Measurements from ENCODE around the gene ABI1. TPM values are rescaled to one million over a fixed set of nuclear protein-coding genes. Genes with fewer than 3 reads are reported as not detected.

Gene ABI1
- total and polyA plus RNA-seq, 2 of the 13 experiments (the other 11 are each of a cell fraction or from before 2014, with no cell fraction given) = 20.9 to 22.9 TPM

GRCh38 chr10:26779176-26779860 lies 81.4 kb downstream of the ABI1 start (continued):
- TF ChIP-seq ZNF33A (CRISPR knock-in tag; IDR thresholded peaks at IDR 0.05; ENCODE audit: borderline replicate concordance) (no peak), TAF15 (IDR thresholded peaks at IDR 0.05; ENCODE audit: low read depth, low read length, poor library complexity, severe bottlenecking) (no peak), MNT (IDR thresholded peaks at IDR 0.05) (no peak), GRHL1 (CRISPR knock-in tag; conservative IDR thresholded peaks at IDR 0.05) (no peak), ZNF225 (CRISPR knock-in tag; IDR thresholded peaks at IDR 0.05) (no peak), RBFOX2 (IDR thresholded peaks at IDR 0.05; ENCODE audit: low read depth, low read length) (no peak), CBX2 (IDR thresholded peaks at IDR 0.05; ENCODE audit: low read depth, low read length) (no peak), CBX2 (CRISPR knock-in tag; IDR thresholded peaks at IDR 0.05; ENCODE audit: low read depth) (no peak)

- Histone ChIP-seq H3K4me1 (ENCODE audit: insufficient read depth, low read length) (peaks cover 28% of the 10 kb centered on the region), H4K20me1 (ENCODE audit: insufficient read depth, low read length) (no peaks in the 10 kb centered on the region), H3K4me2 (ENCODE audit: low read depth, low read length) (no peak overlapping the region), H3K27me3 (ENCODE audit: control insufficient read depth in 1 of 2, insufficient read depth in 2 of 2, low read length in 2 of 2) (no peaks in the 10 kb centered on the region), H3K9ac (ENCODE audit: insufficient read depth, low read depth, low read length) (no peak overlapping the region), H3K27ac (ENCODE audit: extremely low read length, insufficient read depth, low read length) (no peak overlapping the region), H3K9me3 (ENCODE audit: low read length) (no peaks in the 10 kb centered on the region), H3K4me3 (replicated peaks in 1 of 3; ENCODE audit: insufficient read depth in 1 of 3, low read depth in 2 of 3, low read length in 3 of 3) (no peak overlapping the region), H3K79me2 (ENCODE audit: insufficient read depth, low read length) (peaks cover 11% of the 10 kb centered on the region), H3K36me3 (replicated peaks in 1 of 2; ENCODE audit: control insufficient read depth in 1 of 2, insufficient read depth in 2 of 2, low read length in 2 of 2) (no peaks in the 10 kb centered on the region), H2AFZ (ENCODE audit: low read length) (no peak overlapping the region)
- WGBS (ENCODE audit: low lambda C conversion rate) = 100% methylated on average over 2 of the region's 2 CpGs
- DNase-seq (ENCODE audit: low spot score) = no peak
- CTCF ChIA-PET (ENCODE audit: low intra/inter-chr PET ratio, low total read pairs) = no interaction called here
- no peak for TF ChIP-seq MED8 (CRISPR knock-in tag; IDR thresholded peaks at IDR 0.05; ENCODE audit: insufficient replicate concordance)
- no peak for TF ChIP-seq SMC3 (IDR thresholded peaks at IDR 0.05; ENCODE audit: low read length)
- no peak for TF ChIP-seq ESRRA (CRISPR knock-in tag; IDR thresholded peaks at IDR 0.05; ENCODE audit: low read depth)
- POLR2A ChIA-PET = no interaction called here
- intact Hi-C loops (cut with micrococcal nuclease; ENCODE audit: unreplicated experiment) = no loop called here
- no peak for FAIRE-seq
- BruUV-seq (replicated peaks) = no TSS peak
- no peak for ATAC-seq
- in situ Hi-C loops (cut with HindIII; ENCODE audit: extremely low pct_ligation_motif_present, low pct_unique_long_range_greater_than_20kb) = no loop called here
Measured at GRCh38 chr10:26777686-26778085, 83.1 kb downstream of the ABI1 start.
